Measurements from ENCODE around the gene FLNC. TPM values are rescaled to one million over a fixed set of nuclear protein-coding genes. Genes with fewer than 3 reads are reported as not detected.

FLNC gene
- total RNA-seq, 4 donors from 2014 or later = 4.2 to 23.1 (median 6.5) TPM

DNA sequence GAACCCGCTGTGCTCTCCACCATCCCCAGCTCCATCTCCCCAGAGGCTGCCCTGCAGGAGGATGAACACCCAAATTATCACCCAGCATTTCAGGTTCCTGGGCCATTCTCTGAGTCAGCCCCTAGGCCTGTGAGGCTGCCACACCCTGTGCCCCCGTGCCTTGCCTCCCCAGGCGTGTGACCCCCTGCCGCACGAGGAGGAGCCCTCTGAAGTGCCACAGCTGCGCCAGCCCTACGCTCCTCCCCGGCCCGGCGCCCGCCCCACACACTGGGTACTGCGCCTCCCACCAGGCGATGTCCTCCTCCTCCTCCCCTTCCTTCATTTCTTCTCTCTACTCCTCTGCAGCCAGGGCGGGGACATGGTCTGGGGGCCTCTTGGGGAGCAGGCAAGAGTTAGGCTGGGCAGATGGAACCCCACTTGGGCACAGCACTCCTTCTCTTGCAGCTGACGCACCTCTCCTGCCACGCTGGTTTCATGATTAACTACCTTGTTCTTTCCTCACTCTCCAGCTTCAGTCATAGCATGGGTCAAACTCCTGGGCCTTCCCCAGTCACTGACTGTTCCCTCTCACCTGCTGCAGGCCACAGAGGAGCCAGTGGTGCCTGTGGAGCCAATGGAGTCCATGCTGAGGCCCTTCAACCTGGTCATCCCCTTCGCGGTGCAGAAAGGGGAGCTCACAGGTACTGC lies 19.7 kb downstream of the FLNC start:
- Histone ChIP-seq H3K36me3 (peaks cover 0 to 24% (median 0%) of the 10 kb centered on the region in 3 donors), H3K27me3 (no peaks in the 10 kb centered on the region), H3K27ac (no peak overlapping the region), H3K4me1 (no peaks in the 10 kb centered on the region), H3K9me3 (no peaks in the 10 kb centered on the region), H3K4me3 (no peak overlapping the region)
- no peak for DNase-seq
- no peak for TF ChIP-seq POLR2A (IDR thresholded peaks at IDR 0.05)
- TF ChIP-seq, protein P1, sequence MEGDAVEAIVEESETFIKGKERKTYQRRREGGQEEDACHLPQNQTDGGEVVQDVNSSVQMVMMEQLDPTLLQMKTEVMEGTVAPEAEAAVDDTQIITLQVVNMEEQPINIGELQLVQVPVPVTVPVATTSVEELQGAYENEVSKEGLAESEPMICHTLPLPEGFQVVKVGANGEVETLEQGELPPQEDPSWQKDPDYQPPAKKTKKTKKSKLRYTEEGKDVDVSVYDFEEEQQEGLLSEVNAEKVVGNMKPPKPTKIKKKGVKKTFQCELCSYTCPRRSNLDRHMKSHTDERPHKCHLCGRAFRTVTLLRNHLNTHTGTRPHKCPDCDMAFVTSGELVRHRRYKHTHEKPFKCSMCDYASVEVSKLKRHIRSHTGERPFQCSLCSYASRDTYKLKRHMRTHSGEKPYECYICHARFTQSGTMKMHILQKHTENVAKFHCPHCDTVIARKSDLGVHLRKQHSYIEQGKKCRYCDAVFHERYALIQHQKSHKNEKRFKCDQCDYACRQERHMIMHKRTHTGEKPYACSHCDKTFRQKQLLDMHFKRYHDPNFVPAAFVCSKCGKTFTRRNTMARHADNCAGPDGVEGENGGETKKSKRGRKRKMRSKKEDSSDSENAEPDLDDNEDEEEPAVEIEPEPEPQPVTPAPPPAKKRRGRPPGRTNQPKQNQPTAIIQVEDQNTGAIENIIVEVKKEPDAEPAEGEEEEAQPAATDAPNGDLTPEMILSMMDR (IDR thresholded peaks at IDR 0.05) = no peak

- Histone ChIP-seq H3K36me3 (peaks cover 0 to 21% (median 0%) of the 10 kb centered on the region in 3 donors), H3K27me3 (no peaks in the 10 kb centered on the region), H3K4me1 (no peaks in the 10 kb centered on the region), H3K27ac (no peak overlapping the region), H3K4me3 (no peak overlapping the region), H3K9me3 (no peaks in the 10 kb centered on the region)
- no peak for DNase-seq
- TF ChIP-seq POLR2A (IDR thresholded peaks at IDR 0.05) = no peak
Observed at GRCh38 chr7:128852537-128853254, 22.5 kb downstream of the FLNC start.

GRCh38 chr7:128853799-128854198 lies 23.6 kb downstream of the FLNC start:
- Histone ChIP-seq H3K36me3 (peaks cover 0 to 21% (median 0%) of the 10 kb centered on the region in 3 donors), H3K9me3 (no peaks in the 10 kb centered on the region), H3K27ac (no peak overlapping the region), H3K27me3 (no peaks in the 10 kb centered on the region), H3K4me3 (no peak overlapping the region), H3K4me1 (no peaks in the 10 kb centered on the region)
- DNase-seq = no peak
- TF ChIP-seq, protein P1 (IDR thresholded peaks at IDR 0.05) = no peak
- no peak for TF ChIP-seq POLR2A (IDR thresholded peaks at IDR 0.05)

DNA sequence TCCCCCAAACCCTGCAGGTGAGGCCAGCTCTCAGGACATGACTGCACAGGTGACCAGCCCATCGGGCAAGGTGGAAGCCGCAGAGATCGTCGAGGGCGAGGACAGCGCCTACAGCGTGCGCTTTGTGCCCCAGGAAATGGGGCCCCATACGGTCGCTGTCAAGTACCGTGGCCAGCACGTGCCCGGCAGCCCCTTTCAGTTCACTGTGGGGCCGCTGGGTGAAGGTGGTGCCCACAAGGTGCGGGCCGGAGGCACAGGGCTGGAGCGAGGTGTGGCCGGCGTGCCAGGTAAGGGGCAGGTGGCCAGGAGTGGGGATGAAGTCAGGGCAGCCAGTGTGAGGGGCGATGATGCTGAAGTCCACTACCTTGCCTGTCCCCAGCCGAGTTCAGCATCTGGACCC lies 24.2 kb downstream of the FLNC start:
- H3K4me1 ChIP-seq = no peaks in the 10 kb centered on the region
- TF ChIP-seq, protein P1 (IDR thresholded peaks at IDR 0.05) = no peak
- TF ChIP-seq POLR2A (IDR thresholded peaks at IDR 0.05) = no peak
- no peak overlapping the region for H3K4me3 ChIP-seq
- H3K36me3 ChIP-seq = peaks cover 0 to 19% (median 0%) of the 10 kb centered on the region in 3 donors
- no peak for DNase-seq
- H3K27ac ChIP-seq = no peak overlapping the region
- no peaks in the 10 kb centered on the region for H3K27me3 ChIP-seq
- H3K9me3 ChIP-seq = no peaks in the 10 kb centered on the region

GRCh38 chr7:128855559-128855958 lies 25.4 kb downstream of the FLNC start:
- TF ChIP-seq, protein P1 (IDR thresholded peaks at IDR 0.05) = no peak
- no peak for TF ChIP-seq POLR2A (IDR thresholded peaks at IDR 0.05)
- Histone ChIP-seq H3K4me1 (peaks cover 0 to 7% (median 0%) of the 10 kb centered on the region in 4 donors), H3K36me3 (peaks cover 0 to 14% (median 0%) of the 10 kb centered on the region in 3 donors), H3K4me3 (no peak overlapping the region), H3K9me3 (no peaks in the 10 kb centered on the region), H3K27ac (no peak overlapping the region), H3K27me3 (no peaks in the 10 kb centered on the region)
- DNase-seq = no peak
